Stimulated activated CD8-positive, alpha-beta memory T cell treated with anti-CD3 and anti-CD28 coated beads, Interleukin-4, amount 100 ng/mL, for 24 hours (primary cell): ENCODE results near the gene CACNA1G.

ENCODE experiments used
- DNase-seq: peaks from one replicate; pipeline ENCODE4 v3.0.0-alpha.2; 2020; ENCODE audit warnings: low read depth

Gene CACNA1G

DNA sequence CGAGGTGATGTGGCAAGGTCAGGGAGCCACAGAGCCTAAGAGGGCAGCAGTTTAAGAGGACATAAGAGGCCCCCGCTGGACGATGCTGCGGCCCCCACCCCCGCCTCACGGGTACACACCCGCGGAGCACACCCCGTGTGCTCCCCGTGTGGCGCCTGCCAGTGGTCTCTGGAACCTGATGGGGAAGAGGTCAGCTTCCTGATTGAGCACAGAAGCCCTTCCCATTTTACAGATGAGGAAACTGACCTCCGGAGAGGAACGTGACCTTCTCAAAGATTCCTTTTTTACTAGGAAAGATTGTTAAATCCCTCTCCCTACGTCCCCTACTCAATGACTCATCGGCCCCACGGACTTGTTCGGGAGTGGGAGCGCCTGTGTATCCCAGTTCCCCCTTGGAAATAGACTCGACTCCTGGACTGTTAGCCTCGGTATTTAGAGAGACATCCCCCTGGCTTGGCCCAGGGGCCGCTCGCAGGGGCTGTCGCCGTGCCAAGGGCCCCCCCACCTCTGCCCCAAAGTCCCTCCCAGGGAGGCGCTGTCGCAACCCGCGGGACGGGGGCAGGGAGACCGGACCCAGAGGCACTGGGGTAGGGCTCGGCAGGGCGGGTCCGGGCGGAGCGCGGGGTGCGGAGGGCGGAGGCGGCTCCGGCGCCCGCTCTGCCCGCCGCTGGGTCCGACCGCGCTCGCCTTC is 73.9 kb downstream of the CACNA1G start, which contains the start of gene ABCC3:
TSS of gene ABCC3 (plus strand) at position 658 of the 691 bp plus-strand sequence. CDS start 56 bp downstream, outside the sequence.
- no peak for DNase-seq

GRCh38 chr17:50634915-50635731 is 74.6 kb downstream of the CACNA1G start:
- no peak for DNase-seq

- no peak for DNase-seq
Observed at GRCh38 chr17:50635732-50635981, 75.1 kb downstream of the CACNA1G start.

GRCh38 chr17:50635982-50636803 is 75.7 kb downstream of the CACNA1G start:
- DNase-seq: no peak

- no peak for DNase-seq
Observed at GRCh38 chr17:50636804-50637195, 76.3 kb downstream of the CACNA1G start.

GRCh38 chr17:50637829-50638605 is 77.5 kb downstream of the CACNA1G start:
- DNase-seq: no peak

DNA sequence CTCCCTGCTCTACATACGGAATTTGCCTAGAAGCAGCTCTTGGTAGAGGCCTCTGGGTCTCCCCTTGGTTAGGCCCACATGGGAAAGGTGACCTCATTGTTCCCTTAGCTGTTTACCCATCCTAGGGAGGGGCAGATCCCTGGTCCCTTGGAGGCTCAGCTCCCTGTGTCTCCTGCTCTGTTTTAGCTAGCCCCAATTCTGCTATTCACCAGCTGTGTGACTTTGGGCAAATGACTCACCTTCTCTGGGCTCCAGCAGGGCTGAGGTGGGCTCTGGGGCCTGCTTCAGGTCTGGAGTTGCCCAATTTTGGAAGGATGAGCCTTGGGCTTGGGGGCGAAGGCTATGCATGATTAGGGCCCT is 78.1 kb downstream of the CACNA1G start:
- no peak for DNase-seq

DNA sequence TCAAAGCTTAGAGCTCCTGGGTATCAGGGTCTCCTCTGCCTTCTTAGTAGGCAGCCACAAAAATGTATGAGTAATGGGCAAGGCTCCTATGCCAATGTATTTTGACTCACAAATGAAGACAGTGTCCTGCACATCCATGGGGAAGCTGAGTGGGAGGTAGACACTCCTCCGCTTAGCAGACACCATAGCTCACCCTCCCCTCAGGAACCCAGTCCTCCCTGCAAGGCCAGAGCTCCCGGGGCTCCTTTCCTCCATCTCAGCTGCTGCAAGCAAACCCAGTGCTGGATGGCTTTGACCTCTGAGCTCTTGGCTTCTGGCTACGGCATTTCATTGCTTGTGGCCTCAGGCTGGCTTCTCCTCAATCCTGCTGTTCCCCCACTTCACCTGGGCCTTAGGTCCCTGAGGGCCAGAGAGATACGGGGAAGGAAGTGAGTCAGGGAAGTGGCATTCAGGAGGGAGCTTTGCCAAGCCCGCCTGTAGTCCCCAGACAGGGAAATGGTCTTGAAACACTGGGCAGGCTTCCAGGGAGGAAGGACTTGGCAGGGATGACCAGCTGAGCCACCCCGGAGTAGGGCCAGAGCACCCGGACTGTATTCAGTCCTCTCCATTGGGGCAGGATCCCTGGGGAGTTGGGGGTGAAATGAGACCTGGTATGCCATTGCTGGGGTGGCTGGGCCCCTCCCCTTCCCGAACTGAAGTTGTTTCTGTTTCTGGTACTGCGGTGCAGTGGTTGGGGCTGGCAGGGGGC is 78.6 kb downstream of the CACNA1G start:
- no peak for DNase-seq

DNA sequence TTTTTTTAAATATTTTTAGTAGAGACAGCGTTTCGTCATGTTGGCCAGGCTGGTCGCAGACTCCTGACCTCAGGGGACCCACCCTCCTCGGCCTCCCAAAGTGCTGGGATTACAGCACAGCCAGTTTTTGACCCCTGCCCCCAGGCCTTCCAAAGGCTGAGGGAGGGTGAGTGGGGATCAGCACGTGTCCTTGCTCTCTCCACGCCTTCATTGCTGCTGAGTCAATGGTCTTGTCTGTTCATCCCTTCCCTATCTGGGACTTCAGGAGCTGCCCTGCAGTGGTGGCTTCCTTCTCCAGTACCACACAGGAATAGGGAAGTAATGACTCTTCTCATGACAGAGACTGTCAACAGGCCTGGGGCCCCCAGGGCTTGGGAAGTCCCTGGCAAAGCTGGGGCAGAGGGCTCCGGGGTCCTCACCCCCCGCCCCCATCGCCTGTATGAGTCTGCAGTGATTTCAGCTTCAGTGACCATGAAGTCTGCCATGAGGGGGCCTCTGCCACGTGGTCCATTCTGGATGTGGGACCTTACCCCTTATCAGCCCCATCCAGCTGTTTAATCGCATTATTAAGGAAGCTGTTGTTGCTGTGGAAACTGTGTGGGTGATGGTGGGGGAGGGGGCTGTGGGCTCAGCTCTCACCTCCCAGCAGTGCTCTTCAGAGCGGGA is 80.3 kb downstream of the CACNA1G start:
- no peak for DNase-seq

DNA sequence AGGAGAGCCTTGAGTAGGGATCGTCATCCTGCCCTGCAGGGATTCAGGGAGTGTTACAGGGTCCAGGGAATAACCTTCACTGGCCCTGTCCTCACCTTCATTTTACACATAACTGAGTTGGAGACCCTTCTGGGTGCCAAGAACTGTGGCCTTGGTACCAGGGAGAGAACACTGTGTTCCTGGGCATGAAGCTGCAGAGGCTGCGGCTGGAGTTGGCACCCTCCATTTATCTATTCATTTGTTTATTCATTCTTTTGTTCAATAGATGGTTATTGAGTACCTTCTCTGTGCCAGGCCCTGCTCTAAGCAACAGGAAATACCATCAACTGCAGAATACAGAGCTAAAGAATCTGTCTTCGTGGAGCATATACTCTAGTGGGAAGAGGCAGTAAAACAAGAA is 80.8 kb downstream of the CACNA1G start:
- DNase-seq: no peak

DNA sequence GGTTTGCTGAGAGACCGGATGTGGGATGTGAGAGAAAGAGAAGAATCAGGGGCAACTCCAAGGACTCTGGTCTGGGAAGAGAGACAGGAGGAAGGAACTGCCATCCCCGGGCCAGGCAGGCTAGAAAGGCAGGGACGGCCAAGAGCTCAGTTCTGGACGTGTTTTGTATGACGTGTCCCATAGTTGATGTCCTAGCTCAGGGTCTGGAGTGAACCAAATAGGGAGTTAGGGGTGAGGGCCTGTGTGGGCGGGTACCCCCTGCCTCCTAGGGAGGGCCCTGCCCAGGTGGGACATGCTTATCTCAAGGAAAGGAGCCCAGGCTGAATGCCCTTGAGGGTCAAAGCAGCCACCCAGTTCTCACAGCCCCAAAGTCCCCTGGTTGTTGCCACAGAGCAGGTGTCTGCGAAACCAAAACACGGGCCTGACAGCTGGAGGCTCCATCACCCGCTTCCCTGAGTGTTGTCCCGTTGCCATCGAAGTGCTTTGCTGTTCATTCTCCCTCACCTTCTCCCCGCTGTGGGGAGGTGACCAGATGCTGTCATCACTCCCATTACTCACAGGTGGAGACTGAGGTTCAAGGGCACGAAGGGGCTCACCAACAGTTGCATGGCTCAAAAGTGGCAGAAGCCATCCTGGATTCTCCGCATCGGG is 81.7 kb downstream of the CACNA1G start:
- no peak for DNase-seq

DNA sequence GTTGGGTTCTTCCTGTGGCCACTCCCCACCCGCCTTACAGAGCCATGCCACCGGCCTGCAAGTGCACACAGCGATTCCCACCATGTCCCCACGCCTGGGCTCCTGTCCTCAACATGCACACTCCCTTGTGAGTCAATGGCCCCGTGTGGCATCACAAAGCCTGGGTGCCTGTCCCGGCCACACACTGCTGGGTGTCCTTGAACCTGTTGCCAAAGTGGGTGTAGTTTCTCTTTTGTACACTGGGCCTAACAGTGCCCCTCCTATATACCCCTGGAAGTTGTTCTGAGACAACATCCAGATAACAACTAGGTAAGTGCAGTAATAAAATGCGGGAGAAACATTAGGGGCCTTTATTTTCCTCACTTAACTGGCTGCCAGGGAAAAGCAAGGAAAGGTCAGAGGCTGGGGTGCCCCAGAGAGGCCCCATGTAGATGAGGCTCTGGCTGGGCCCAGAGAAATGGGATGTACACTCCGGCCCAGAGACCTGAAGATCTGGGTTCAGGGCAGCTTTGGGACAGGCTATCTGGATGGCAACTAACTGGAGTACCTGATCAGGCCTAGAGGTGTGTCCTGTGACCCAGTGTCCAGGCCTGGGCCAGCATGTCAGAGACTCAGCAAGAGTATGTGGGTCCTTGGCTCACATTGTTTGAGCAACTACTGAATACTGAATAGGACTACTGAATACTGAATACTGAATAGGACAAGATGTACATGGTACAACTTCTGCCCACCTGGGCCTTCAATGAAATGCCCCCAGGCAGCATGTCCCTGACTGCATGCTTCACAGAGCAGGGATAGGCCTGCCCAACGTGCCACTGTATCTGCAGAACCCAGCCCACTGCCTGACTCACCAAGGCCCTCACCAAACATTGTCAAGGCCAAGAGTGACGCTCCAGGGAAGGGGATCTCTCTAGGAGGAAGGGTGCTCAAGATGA is 82.5 kb downstream of the CACNA1G start:
- DNase-seq: no peak

GRCh38 chr17:50645748-50646682 is 85.5 kb downstream of the CACNA1G start:
- DNase-seq: no peak

DNA sequence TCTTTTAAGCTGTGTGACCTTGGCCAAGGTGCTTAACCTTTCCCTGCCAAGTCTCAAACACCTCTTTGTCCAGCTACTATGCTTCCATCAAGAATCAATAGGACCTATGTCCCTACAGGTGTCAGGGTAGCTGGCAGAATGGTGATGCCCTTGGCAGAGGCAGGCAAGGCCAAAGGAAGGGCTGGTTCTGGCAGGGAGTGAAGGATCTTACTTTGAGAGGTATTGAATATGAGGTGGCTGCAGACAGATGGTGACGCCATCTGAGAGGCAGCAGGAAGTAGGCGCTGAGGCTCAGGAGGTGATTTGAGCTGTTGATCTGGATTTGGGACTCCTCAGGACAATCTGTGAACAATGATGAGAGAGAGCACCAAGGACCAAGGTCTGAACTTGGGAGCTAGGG is 86.7 kb downstream of the CACNA1G start:
- DNase-seq: no peak

GRCh38 chr17:50649042-50649908 is 88.8 kb downstream of the CACNA1G start:
- no peak for DNase-seq

DNA sequence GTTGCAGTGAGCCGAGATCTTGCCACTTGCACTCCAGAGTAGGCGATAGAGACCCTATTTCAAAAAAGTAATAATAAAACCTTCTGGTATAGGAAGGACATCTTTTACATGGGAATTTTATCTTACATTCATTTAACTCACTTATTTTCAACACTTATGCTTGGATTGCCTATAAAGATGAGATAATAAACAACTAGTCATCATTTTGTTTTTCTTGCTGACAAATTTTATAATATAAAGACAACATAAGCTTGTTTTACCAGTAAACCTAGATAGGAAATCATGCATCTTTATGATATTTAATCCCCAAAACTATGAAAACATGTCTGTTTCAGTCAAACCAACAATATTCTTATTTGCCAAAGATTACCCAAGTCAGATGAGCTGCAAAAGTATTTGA is 91.1 kb downstream of the CACNA1G start:
- no peak for DNase-seq

- DNase-seq: no peak
Observed at GRCh38 chr17:50653738-50654137, 93.2 kb downstream of the CACNA1G start.
